T-helper 17 cell (primary cell): ENCODE data around the gene SRSF10. TPM values are rescaled to one million over a fixed set of nuclear protein-coding genes. Genes with fewer than 3 reads are reported as not detected.
"Not testable (repeated sequence)": the region's sequence is repeated elsewhere in the genome, so short reads cannot be mapped to it uniquely, and the experiment has no call there.

Source experiments
- ATAC-seq: fragments of 150-1000 bp; cut with Tn5 transposase; 2 replicates; pipeline ENCODE4 v1.10.0; 2021; ENCODE audit warnings: mild to moderate bottlenecking, moderate library complexity
- DNase-seq, 3 donors: peaks; one replicate each; pipeline versions ENCODE4 v3.0.0 to v3.0.0-alpha.2; 2020 to 2021
- H3K9me3 ChIP-seq: one replicate; pipeline ENCODE4 v1.7.0; 2013; ENCODE audit warnings: low read length, mild to moderate bottlenecking; ENCODE audit not compliant: control insufficient read depth, poor library complexity, severe bottlenecking
- H3K27ac Mint-ChIP-seq: one replicate; pipeline ENCODE4 v1.8.0; 2022; ENCODE audit warnings: mild to moderate bottlenecking, moderate library complexity, mixed read lengths
- H3K27me3 Mint-ChIP-seq: one replicate; pipeline ENCODE4 v1.8.0; 2022; ENCODE audit warnings: mixed read lengths
- H3K36me3 Mint-ChIP-seq: one replicate; pipeline ENCODE4 v1.8.0; 2022; ENCODE audit warnings: low read depth, mixed read lengths
- H3K4me1 Mint-ChIP-seq: one replicate; pipeline ENCODE4 v1.8.0; 2022; ENCODE audit warnings: mild to moderate bottlenecking, mixed read lengths
- H3K4me3 Mint-ChIP-seq: one replicate; pipeline ENCODE4 v1.8.0; 2022; ENCODE audit warnings: mild to moderate bottlenecking, moderate library complexity, mixed read lengths
- total RNA-seq, 4 donors: library from RNA in 2 of 4; stranded (reverse) in 2 of 4; gene quantifications; one replicate each; pipeline ENCODE4 v1.2.3 and lab custom pipeline; 2022 to 2026

Gene SRSF10
- total RNA-seq (100 to 1,000 TPM; 232 to 239 TPM), total RNA-seq (lab: John Stamatoyannopoulos, UW) (306 to 389 reads per million in 2 donors)

- Mint-ChIP-seq H3K27me3 (no peaks in the 10 kb centered on the region), H3K27ac (peak within 1 kb of the TSS; percentile 95), H3K4me3 (peak within 1 kb of the TSS; percentile 96), H3K36me3 (peaks cover 3% of the 10 kb centered on the region), H3K4me1 (peaks cover 40% of the 10 kb centered on the region)
- H3K9me3 ChIP-seq, result no peaks in the 10 kb centered on the region
- DNase-seq (peak; percentile 93 to 96 (median 94)), ATAC-seq (peak; percentile 95)
Measured at GRCh38 chr1:23979881-23980727, at the start of gene SRSF10. Gene SRSF10, minus strand, starts transcription at chr1:23980327. Its CDS starts 72 bp downstream, at chr1:23980255.

- DNase-seq (no peak), ATAC-seq (no peak)
- Mint-ChIP-seq H3K27me3 (peaks cover 3% of the 10 kb centered on the region), H3K36me3 (no peaks in the 10 kb centered on the region), H3K4me1 (peaks cover 2% of the 10 kb centered on the region), H3K27ac (no peak overlapping the region), H3K4me3 (no peak overlapping the region)
- no peaks in the 10 kb centered on the region for H3K9me3 ChIP-seq
Measured at GRCh38 chr1:24027838-24028468, 47.8 kb upstream of the SRSF10 start.

- Mint-ChIP-seq H3K27ac (peak overlapping the region; percentile 41), H3K4me3 (no peak overlapping the region), H3K36me3 (no peaks in the 10 kb centered on the region), H3K27me3 (peaks cover 11% of the 10 kb centered on the region), H3K4me1 (peaks cover 2% of the 10 kb centered on the region)
- no peak for ATAC-seq
- no peaks in the 10 kb centered on the region for H3K9me3 ChIP-seq
- no peak for DNase-seq
Measured at GRCh38 chr1:24022581-24023361, 42.6 kb upstream of the SRSF10 start.

- H3K36me3 Mint-ChIP-seq, result no peaks in the 10 kb centered on the region
- no peak for DNase-seq
- no peaks in the 10 kb centered on the region for H3K9me3 ChIP-seq
- peaks cover 4% of the 10 kb centered on the region for H3K4me1 Mint-ChIP-seq
- no peak for ATAC-seq
- peaks cover 11% of the 10 kb centered on the region for H3K27me3 Mint-ChIP-seq
- H3K4me3 Mint-ChIP-seq, result no peak overlapping the region
- peak overlapping the region; percentile 45 for H3K27ac Mint-ChIP-seq
Measured at GRCh38 chr1:24021403-24022266, 41.5 kb upstream of the SRSF10 start.

GRCh38 chr1:24020470-24020869 lies 40.3 kb upstream of the SRSF10 start:
- Mint-ChIP-seq H3K27ac (no peak overlapping the region), H3K4me1 (peaks cover 4% of the 10 kb centered on the region), H3K36me3 (no peaks in the 10 kb centered on the region), H3K4me3 (no peak overlapping the region), H3K27me3 (peaks cover 11% of the 10 kb centered on the region)
- H3K9me3 ChIP-seq, result no peaks in the 10 kb centered on the region
- ATAC-seq (no peak), DNase-seq (no peak)

- Mint-ChIP-seq H3K36me3 (no peaks in the 10 kb centered on the region), H3K4me3 (no peak overlapping the region), H3K27ac (no peak overlapping the region), H3K27me3 (peaks cover 11% of the 10 kb centered on the region), H3K4me1 (peaks cover 2% of the 10 kb centered on the region)
- ATAC-seq (no peak), DNase-seq (no peak)
- no peaks in the 10 kb centered on the region for H3K9me3 ChIP-seq
Measured at GRCh38 chr1:24020025-24020424, 39.9 kb upstream of the SRSF10 start.

GRCh38 chr1:24018611-24019580 lies 38.8 kb upstream of the SRSF10 start:
- no peaks in the 10 kb centered on the region for H3K36me3 Mint-ChIP-seq
- DNase-seq (no peak), ATAC-seq (no peak)
- H3K4me1 Mint-ChIP-seq, result peaks cover 2% of the 10 kb centered on the region
- no peak overlapping the region for H3K27ac Mint-ChIP-seq
- peaks cover 17% of the 10 kb centered on the region for H3K27me3 Mint-ChIP-seq
- H3K4me3 Mint-ChIP-seq, result no peak overlapping the region
- H3K9me3 ChIP-seq, result no peaks in the 10 kb centered on the region

- Mint-ChIP-seq H3K27me3 (peaks cover 13% of the 10 kb centered on the region), H3K27ac (no peak overlapping the region), H3K36me3 (no peaks in the 10 kb centered on the region), H3K4me1 (peaks cover 2% of the 10 kb centered on the region), H3K4me3 (no peak overlapping the region)
- ATAC-seq (no peak), DNase-seq (no peak)
- H3K9me3 ChIP-seq, result no peaks in the 10 kb centered on the region
Measured at GRCh38 chr1:24015221-24016210, 35.4 kb upstream of the SRSF10 start.

GRCh38 chr1:24012878-24013277 lies 32.8 kb upstream of the SRSF10 start:
- not testable (repeated sequence) for DNase-seq, H3K4me3 Mint-ChIP-seq, H3K27ac Mint-ChIP-seq, ATAC-seq, H3K4me1 Mint-ChIP-seq, H3K36me3 Mint-ChIP-seq, H3K9me3 ChIP-seq
- H3K27me3 Mint-ChIP-seq, result peaks cover 30% of the 10 kb centered on the region

GRCh38 chr1:24010650-24011049 lies 30.5 kb upstream of the SRSF10 start:
- H3K4me3 Mint-ChIP-seq, result no peak overlapping the region
- no peak for ATAC-seq
- H3K9me3 ChIP-seq, result no peaks in the 10 kb centered on the region
- DNase-seq, result no peak
- peaks cover 2% of the 10 kb centered on the region for H3K36me3 Mint-ChIP-seq
- no peak overlapping the region for H3K27ac Mint-ChIP-seq
- peaks cover 37% of the 10 kb centered on the region for H3K27me3 Mint-ChIP-seq
- H3K4me1 Mint-ChIP-seq, result peaks cover 3% of the 10 kb centered on the region

GRCh38 chr1:24009406-24009805 lies 29.3 kb upstream of the SRSF10 start:
- Mint-ChIP-seq H3K4me3 (no peak overlapping the region), H3K4me1 (peaks cover 3% of the 10 kb centered on the region), H3K27me3 (peaks cover 32% of the 10 kb centered on the region), H3K27ac (no peak overlapping the region), H3K36me3 (peaks cover 4% of the 10 kb centered on the region)
- ATAC-seq (no peak), DNase-seq (no peak)
- no peaks in the 10 kb centered on the region for H3K9me3 ChIP-seq
